Activated T-cell treated with anti-CD3 and anti-CD28 coated beads, Interleukin-2, amount 50 U/mL, for 24 hours (primary cell): ENCODE results near the gene GIT2.

ENCODE experiments used
- DNase-seq: peaks from one replicate; pipeline ENCODE4 v3.0.0-alpha.2; 2020
- H3K27ac Mint-ChIP-seq: 2 replicates; pipeline ENCODE4 v1.8.0; 2020; ENCODE audit warnings: mild to moderate bottlenecking, mixed read lengths
- H3K27me3 Mint-ChIP-seq: 2 replicates; pipeline ENCODE4 v1.8.0; 2020; ENCODE audit warnings: mixed read lengths
- H3K36me3 Mint-ChIP-seq: 2 replicates; pipeline ENCODE4 v1.8.0; 2020; ENCODE audit warnings: low read depth, mixed read lengths
- H3K4me1 Mint-ChIP-seq: 2 replicates; pipeline ENCODE4 v1.8.0; 2020; ENCODE audit warnings: low read depth, mixed read lengths
- H3K4me3 Mint-ChIP-seq: 2 replicates; pipeline ENCODE4 v1.8.0; 2020; ENCODE audit warnings: mild to moderate bottlenecking, moderate library complexity, mixed read lengths
- H3K9me3 Mint-ChIP-seq: 2 replicates; pipeline ENCODE4 v1.8.0; 2020; ENCODE audit warnings: mixed read lengths

The GIT2 gene

GRCh38 chr12:109968801-109969200 lies 27.4 kb downstream of the GIT2 start:
- H3K27me3 Mint-ChIP-seq = no peaks in the 10 kb centered on the region
- H3K9me3 Mint-ChIP-seq = no peaks in the 10 kb centered on the region
- DNase-seq = no peak
- peaks cover 28% of the 10 kb centered on the region for H3K4me1 Mint-ChIP-seq
- H3K4me3 Mint-ChIP-seq = no peak overlapping the region
- peaks cover 74% of the 10 kb centered on the region for H3K36me3 Mint-ChIP-seq
- H3K27ac Mint-ChIP-seq = no peak overlapping the region

GRCh38 chr12:109968032-109968420 lies 28.1 kb downstream of the GIT2 start:
- no peak for DNase-seq
- H3K36me3 Mint-ChIP-seq = peaks cover 75% of the 10 kb centered on the region
- H3K4me1 Mint-ChIP-seq = peaks cover 21% of the 10 kb centered on the region
- no peak overlapping the region for H3K4me3 Mint-ChIP-seq
- no peaks in the 10 kb centered on the region for H3K9me3 Mint-ChIP-seq
- H3K27me3 Mint-ChIP-seq = no peaks in the 10 kb centered on the region
- H3K27ac Mint-ChIP-seq = peak overlapping the region; percentile 89

- Mint-ChIP-seq H3K27ac (peak overlapping the region; percentile 89), H3K27me3 (no peaks in the 10 kb centered on the region), H3K9me3 (no peaks in the 10 kb centered on the region), H3K36me3 (peaks cover 76% of the 10 kb centered on the region), H3K4me1 (peaks cover 20% of the 10 kb centered on the region), H3K4me3 (no peak overlapping the region)
- DNase-seq = no peak
Measured at GRCh38 chr12:109967383-109968031, 28.7 kb downstream of the GIT2 start.

GRCh38 chr12:109966546-109966945 lies 29.6 kb downstream of the GIT2 start:
- H3K36me3 Mint-ChIP-seq = peaks cover 79% of the 10 kb centered on the region
- no peak for DNase-seq
- peaks cover 16% of the 10 kb centered on the region for H3K4me1 Mint-ChIP-seq
- H3K27me3 Mint-ChIP-seq = no peaks in the 10 kb centered on the region
- H3K9me3 Mint-ChIP-seq = no peaks in the 10 kb centered on the region
- peak overlapping the region; percentile 80 for H3K27ac Mint-ChIP-seq
- H3K4me3 Mint-ChIP-seq = no peak overlapping the region

- Mint-ChIP-seq H3K9me3 (no peaks in the 10 kb centered on the region), H3K36me3 (peaks cover 82% of the 10 kb centered on the region), H3K4me3 (no peak overlapping the region), H3K4me1 (peaks cover 17% of the 10 kb centered on the region), H3K27me3 (no peaks in the 10 kb centered on the region), H3K27ac (peak overlapping the region; percentile 67)
- no peak for DNase-seq
Measured at GRCh38 chr12:109963743-109964429, 32.3 kb downstream of the GIT2 start.

- Mint-ChIP-seq H3K27ac (peak overlapping the region; percentile 47), H3K9me3 (no peaks in the 10 kb centered on the region), H3K27me3 (no peaks in the 10 kb centered on the region), H3K4me3 (no peak overlapping the region), H3K4me1 (peaks cover 17% of the 10 kb centered on the region), H3K36me3 (peaks cover 85% of the 10 kb centered on the region)
- DNase-seq = no peak
Measured at GRCh38 chr12:109963330-109963729, 32.8 kb downstream of the GIT2 start.

GRCh38 chr12:109962398-109962797 lies 33.8 kb downstream of the GIT2 start:
- no peak for DNase-seq
- Mint-ChIP-seq H3K27me3 (no peaks in the 10 kb centered on the region), H3K36me3 (peaks cover 84% of the 10 kb centered on the region), H3K4me3 (no peak overlapping the region), H3K27ac (peak overlapping the region; percentile 57), H3K4me1 (peaks cover 8% of the 10 kb centered on the region), H3K9me3 (no peaks in the 10 kb centered on the region)

GRCh38 chr12:109961612-109962011 lies 34.6 kb downstream of the GIT2 start:
- no peaks in the 10 kb centered on the region for H3K27me3 Mint-ChIP-seq
- peak overlapping the region; percentile 77 for H3K27ac Mint-ChIP-seq
- peaks cover 4% of the 10 kb centered on the region for H3K4me1 Mint-ChIP-seq
- no peak overlapping the region for H3K4me3 Mint-ChIP-seq
- no peaks in the 10 kb centered on the region for H3K9me3 Mint-ChIP-seq
- DNase-seq = no peak
- H3K36me3 Mint-ChIP-seq = peaks cover 85% of the 10 kb centered on the region

- no peaks in the 10 kb centered on the region for H3K27me3 Mint-ChIP-seq
- H3K4me1 Mint-ChIP-seq = peaks cover 2% of the 10 kb centered on the region
- peaks cover 85% of the 10 kb centered on the region for H3K36me3 Mint-ChIP-seq
- H3K4me3 Mint-ChIP-seq = no peak overlapping the region
- no peaks in the 10 kb centered on the region for H3K9me3 Mint-ChIP-seq
- no peak for DNase-seq
- H3K27ac Mint-ChIP-seq = peak overlapping the region; percentile 77
Measured at GRCh38 chr12:109961201-109961600, 35.0 kb downstream of the GIT2 start.

GRCh38 chr12:109959411-109960093 lies 36.6 kb downstream of the GIT2 start:
- no peak for DNase-seq
- Mint-ChIP-seq H3K9me3 (no peaks in the 10 kb centered on the region), H3K27ac (no peak overlapping the region), H3K4me3 (no peak overlapping the region), H3K4me1 (peaks cover 2% of the 10 kb centered on the region), H3K27me3 (no peaks in the 10 kb centered on the region), H3K36me3 (peaks cover 82% of the 10 kb centered on the region)

GRCh38 chr12:109958374-109958773 lies 37.8 kb downstream of the GIT2 start:
- H3K27me3 Mint-ChIP-seq = no peaks in the 10 kb centered on the region
- no peaks in the 10 kb centered on the region for H3K9me3 Mint-ChIP-seq
- no peak for DNase-seq
- H3K36me3 Mint-ChIP-seq = peaks cover 81% of the 10 kb centered on the region
- no peak overlapping the region for H3K4me3 Mint-ChIP-seq
- peak overlapping the region; percentile 22 for H3K27ac Mint-ChIP-seq
- peaks cover 2% of the 10 kb centered on the region for H3K4me1 Mint-ChIP-seq

GRCh38 chr12:109953656-109954055 lies 42.5 kb downstream of the GIT2 start:
- no peak for DNase-seq
- Mint-ChIP-seq H3K9me3 (no peaks in the 10 kb centered on the region), H3K36me3 (peaks cover 86% of the 10 kb centered on the region), H3K27me3 (no peaks in the 10 kb centered on the region), H3K4me3 (no peak overlapping the region), H3K27ac (peak overlapping the region; percentile 76), H3K4me1 (peaks cover 12% of the 10 kb centered on the region)

- Mint-ChIP-seq H3K4me3 (no peak overlapping the region), H3K36me3 (peaks cover 86% of the 10 kb centered on the region), H3K27ac (peak overlapping the region; percentile 76), H3K4me1 (peaks cover 19% of the 10 kb centered on the region), H3K27me3 (no peaks in the 10 kb centered on the region), H3K9me3 (no peaks in the 10 kb centered on the region)
- DNase-seq = no peak
Measured at GRCh38 chr12:109952873-109953272, 43.3 kb downstream of the GIT2 start.

GRCh38 chr12:109952160-109952858 lies 43.9 kb downstream of the GIT2 start:
- Mint-ChIP-seq H3K36me3 (peaks cover 90% of the 10 kb centered on the region), H3K4me1 (peaks cover 24% of the 10 kb centered on the region), H3K27ac (peak overlapping the region; percentile 76), H3K9me3 (no peaks in the 10 kb centered on the region), H3K4me3 (no peak overlapping the region), H3K27me3 (no peaks in the 10 kb centered on the region)
- DNase-seq = no peak
